Globus pallidus (tissue), 1 donor: ENCODE measurements around the gene PTPRA.
"Not testable (repeated sequence)": the region's sequence is repeated elsewhere in the genome, so short reads cannot be mapped to it uniquely, and the experiment has no call there.

Source experiments
- DNase-seq: peaks from one replicate; pipeline ENCODE4 v3.0.0-alpha.2; 2015; ENCODE audit warnings: low spot score

PTPRA gene

GRCh38 chr20:2998728-2999127, 125.4 kb downstream of the PTPRA start:
- DNase-seq = no peak

DNA sequence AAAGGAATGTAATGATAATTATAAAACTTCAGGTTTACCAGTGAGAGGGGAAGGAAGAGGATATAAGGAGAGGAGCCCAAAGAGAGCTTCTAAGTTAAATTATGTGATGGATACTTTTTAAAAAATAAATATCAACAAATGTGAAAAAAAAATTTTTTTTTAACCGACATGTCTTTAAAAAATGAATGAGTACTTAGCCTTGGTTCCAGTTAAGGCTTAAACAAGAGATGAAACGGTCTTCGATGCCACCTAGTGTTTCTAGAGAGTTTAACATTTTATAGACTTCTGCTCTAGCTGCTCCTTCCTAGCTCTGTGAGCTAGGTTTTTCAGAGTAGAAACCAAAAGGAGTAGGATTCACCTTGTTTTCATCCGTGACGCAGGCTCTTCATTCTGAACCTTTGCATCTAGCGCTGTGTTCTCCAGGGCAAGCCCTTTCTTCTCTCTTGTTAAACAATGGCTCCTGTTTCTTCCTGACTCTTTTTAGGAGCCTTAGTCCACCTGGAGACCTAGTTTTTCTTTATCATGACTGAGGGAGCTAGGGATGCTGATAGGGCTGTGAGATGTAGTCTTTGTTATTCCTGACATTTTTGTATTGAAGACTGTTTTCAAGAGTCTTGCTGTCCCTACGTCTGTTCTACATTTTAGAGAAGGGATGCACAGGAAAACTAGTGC, 127.7 kb downstream of the PTPRA start:
- DNase-seq = peak; percentile 69

GRCh38 chr20:3003416-3003815, 130.1 kb downstream of the PTPRA start:
- DNase-seq = no peak

DNA sequence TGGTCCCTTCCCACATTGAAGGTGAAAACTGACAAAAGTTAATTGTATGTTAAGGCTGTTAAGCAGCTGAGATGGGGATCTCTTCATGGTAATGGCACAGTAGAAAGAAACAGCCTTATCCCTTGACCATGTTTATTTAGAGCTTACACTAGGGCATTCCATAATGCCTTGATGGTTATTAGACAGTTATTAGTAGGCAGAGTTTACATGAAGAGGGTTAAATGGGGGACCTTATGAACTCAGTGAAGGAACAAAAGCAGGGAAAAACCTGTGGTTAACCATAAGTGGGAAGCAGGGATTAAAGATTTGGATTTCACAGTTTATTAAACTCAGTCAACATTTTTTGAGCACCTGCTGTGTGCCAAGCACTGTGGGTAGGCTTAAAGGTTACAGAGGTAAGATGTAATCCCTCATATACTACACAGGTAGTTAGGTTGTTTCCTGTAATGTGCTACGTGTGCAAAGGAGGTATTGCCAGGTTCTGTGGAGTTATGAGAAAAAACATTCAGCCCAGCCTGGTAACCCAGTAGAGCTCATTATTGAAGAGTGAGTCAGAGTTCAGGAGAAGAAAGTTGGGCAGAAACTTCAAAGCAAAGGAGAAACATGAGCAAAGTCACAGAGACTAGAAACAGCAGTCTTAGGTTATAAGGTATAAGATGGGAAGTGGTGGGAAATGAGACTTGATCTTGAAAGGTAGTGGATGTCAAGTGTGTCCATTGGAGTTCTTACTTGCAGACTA, 137.9 kb downstream of the PTPRA start:
- DNase-seq = no peak

DNA sequence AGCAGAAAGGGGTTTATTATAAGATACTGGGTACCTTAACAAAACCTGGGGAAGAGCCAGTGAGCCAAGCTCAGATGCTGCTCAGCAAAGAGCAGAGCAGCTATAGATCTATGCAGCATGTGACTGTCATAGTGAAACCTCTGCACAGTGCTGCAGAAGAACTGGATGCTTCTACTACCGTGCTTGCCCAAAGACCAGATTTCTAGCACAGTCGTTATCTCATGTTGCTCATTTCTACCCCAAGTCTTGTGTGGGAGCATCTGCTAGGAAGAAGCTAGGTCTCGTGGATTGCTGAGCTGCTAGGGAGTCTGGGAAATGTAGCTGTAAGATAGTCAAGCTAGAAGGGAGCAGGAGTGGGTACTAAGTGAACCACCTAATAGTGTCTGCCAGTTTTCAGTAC, 138.5 kb downstream of the PTPRA start:
- no peak for DNase-seq

- DNase-seq = no peak
Observed at GRCh38 chr20:3013771-3014170, 140.5 kb downstream of the PTPRA start.

GRCh38 chr20:3014179-3014578, 140.9 kb downstream of the PTPRA start:
- no peak for DNase-seq

GRCh38 chr20:3014662-3015061, 141.4 kb downstream of the PTPRA start:
- DNase-seq = no peak

DNA sequence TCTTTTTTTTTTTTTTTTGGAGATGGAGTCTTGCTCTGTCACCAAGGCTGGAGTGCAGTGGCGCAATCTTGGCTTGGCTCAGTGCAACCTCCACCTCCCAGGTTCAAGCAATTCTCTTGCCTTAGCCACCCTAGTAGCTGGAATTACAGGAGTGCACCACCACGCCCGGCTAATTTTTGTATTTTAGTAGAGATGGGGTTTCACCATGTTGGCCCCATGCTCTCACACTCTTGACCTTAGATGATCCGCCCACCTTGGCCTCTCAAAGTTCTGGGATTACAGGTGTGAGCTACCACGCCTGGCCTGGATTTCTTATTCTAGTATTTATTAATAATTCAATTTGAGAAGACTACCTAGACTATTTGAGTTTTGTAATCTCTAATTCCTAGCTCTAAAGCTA, 142.0 kb downstream of the PTPRA start:
- DNase-seq = not testable (repeated sequence)

GRCh38 chr20:3021327-3021726, 148.0 kb downstream of the PTPRA start:
- DNase-seq = no peak

DNA sequence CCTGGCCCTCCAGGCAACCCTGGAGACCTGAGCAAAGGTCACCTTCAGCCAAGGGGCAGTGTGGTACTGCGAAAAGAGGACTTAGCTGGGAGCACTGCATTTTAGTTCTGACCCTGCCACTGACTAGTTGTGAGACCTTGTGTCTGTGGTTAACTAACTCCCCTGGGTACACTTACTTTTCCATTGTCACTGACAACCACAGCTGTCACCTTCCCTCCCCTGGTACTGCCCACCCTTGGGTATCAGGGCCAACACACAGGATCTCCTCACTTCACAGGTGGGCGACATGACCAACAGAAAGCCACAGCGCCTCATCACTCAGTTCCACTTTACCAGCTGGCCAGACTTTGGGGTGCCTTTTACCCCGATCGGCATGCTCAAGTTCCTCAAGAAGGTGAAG, 148.5 kb downstream of the PTPRA start:
- DNase-seq = no peak

- DNase-seq = not testable (repeated sequence)
Observed at GRCh38 chr20:3022559-3023490, 149.5 kb downstream of the PTPRA start.

DNA sequence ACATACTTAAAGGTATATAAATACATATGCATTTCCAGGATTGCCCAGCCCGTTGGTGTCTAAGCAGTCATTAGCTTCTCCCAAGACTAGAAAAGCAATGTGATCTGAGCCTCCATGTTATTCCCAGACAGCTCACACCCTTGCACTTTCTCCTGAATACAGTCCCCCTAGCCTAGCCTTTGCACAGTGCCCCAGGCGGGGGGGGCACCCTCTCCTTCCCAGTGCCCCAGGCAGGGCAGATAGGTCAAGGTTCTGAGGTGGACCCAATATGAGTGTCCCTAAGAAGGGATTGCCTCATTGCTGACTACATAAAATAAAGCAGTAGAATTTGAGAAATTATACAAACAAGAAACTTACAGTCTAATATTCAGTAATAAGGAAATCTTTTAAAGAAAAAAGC, 154.7 kb downstream of the PTPRA start:
- DNase-seq = no peak

GRCh38 chr20:3031524-3032147, 158.4 kb downstream of the PTPRA start:
- no peak for DNase-seq

DNA sequence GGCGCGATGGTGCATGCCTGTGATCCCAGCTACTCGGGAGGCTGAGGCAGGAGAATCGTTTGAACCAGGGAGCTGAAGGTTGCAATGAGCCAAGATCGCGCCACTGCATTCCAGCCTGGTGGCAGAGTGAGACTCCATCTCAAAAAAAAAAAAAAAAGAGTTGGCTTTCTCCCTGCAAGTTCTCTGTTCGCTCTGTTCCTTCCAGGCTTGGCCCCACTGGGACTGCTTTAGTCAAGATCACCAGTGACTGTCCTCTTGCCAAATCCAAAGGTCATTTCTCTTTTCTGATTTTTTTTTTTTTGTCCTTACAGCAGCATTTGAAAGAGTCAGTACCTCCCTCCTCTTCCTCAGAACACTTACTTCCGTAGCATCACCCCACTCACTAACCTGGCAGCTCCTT, 159.3 kb downstream of the PTPRA start:
- DNase-seq = peak; percentile 38

- DNase-seq = no peak
Observed at GRCh38 chr20:3037654-3038053, 164.4 kb downstream of the PTPRA start.

- DNase-seq = no peak
Observed at GRCh38 chr20:3038454-3038853, 165.2 kb downstream of the PTPRA start.

GRCh38 chr20:3039426-3039825, 166.1 kb downstream of the PTPRA start:
- no peak for DNase-seq

- no peak for DNase-seq
Observed at GRCh38 chr20:3040086-3040485, 166.8 kb downstream of the PTPRA start.

DNA sequence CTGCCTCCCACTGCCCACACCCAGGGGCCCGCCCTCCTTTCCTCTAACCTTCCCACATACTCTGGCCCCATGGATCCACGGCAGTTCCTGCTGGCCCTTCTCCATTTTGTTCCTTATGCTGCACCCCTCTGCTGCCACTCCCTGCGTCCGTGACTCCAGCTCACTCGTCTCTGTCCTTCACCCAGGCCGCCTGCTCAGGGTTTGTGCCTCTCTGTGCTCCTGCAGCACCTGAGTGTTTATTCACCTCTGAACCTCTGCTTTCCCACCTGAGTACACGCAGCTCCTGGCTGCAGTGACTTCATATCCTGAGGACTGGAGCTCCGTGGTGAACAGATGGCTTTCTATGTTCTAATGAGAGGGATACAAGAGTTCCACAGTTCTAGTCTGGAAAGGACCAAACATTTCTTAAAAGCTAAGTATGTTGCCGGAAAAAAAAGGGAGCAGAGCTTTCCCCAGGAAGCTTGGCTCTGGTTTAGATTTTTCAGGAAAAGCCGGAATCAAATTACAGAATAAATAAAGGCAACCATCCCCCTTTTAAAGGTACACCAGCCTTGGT, 168.7 kb downstream of the PTPRA start:
- DNase-seq = no peak

DNA sequence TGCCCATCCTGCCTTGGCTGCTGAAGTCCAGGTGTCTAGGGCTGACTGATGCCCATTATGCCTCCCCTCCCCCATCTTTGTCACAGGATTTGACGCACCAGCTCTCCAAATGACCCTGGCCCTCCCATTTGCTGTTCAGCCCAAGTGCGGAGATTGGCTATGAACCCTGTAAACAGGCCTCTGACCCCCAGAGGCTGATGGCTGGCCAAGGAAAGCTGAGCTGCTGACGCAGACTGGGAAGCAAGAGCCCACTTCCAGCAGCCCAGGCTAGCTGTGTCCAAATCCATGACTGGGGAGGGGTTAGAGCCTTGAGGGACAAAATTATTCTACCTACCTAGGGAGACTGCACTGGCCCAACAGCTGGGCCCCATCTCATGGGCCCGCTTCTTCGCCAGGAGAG, 169.3 kb downstream of the PTPRA start:
- DNase-seq = no peak

- no peak for DNase-seq
Observed at GRCh38 chr20:3043322-3043721, 170.0 kb downstream of the PTPRA start, which contains the start of gene GNRH2. TSS of gene GNRH2 (plus strand) at chr20:3043622. CDS start at chr20:3044415, 793 bp downstream.
